HFF-Myc (cell line): ENCODE results near the gene UNC80.

Experiments
- DNase-seq: peaks from one replicate; pipeline ENCODE4 v3.0.0-alpha.2; 2011; ENCODE audit warnings: low read depth; ENCODE audit errors: extremely low read depth
- H3K4me3 ChIP-seq: replicated peaks from 2 replicates; pipeline ENCODE4 v1.5.1; 2011; ENCODE audit warnings: low read depth, mild to moderate bottlenecking, control low read depth, low read length
- CTCF ChIP-seq: IDR thresholded peaks from 2 replicates; pipeline ENCODE4 v1.5.1; 2012; ENCODE audit warnings: mild to moderate bottlenecking, low read depth, low read length, control low read depth; ENCODE audit errors: missing control alignments

Gene UNC80

GRCh38 chr2:209823484-209823883 is 51.9 kb downstream of the UNC80 start:
- TF ChIP-seq CTCF: no peak
- H3K4me3 ChIP-seq: no peak overlapping the region
- DNase-seq: no peak

- no peak for TF ChIP-seq CTCF
- DNase-seq: no peak
- no peak overlapping the region for H3K4me3 ChIP-seq
Observed at GRCh38 chr2:209824391-209824790, 52.8 kb downstream of the UNC80 start.

GRCh38 chr2:209830722-209831465 is 59.3 kb downstream of the UNC80 start:
- DNase-seq: no peak
- no peak for TF ChIP-seq CTCF
- H3K4me3 ChIP-seq: no peak overlapping the region

- TF ChIP-seq CTCF: no peak
Observed at GRCh38 chr2:209834767-209835166, 63.1 kb downstream of the UNC80 start.

GRCh38 chr2:209840434-209840833 is 68.8 kb downstream of the UNC80 start:
- DNase-seq: no peak
- TF ChIP-seq CTCF: no peak
- H3K4me3 ChIP-seq: no peak overlapping the region

More at GRCh38 chr2:209834767-209835166, 63.1 kb downstream of the UNC80 start:
- no peak overlapping the region for H3K4me3 ChIP-seq
- no peak for DNase-seq

GRCh38 chr2:209845666-209846065 is 74.0 kb downstream of the UNC80 start:
- DNase-seq: no peak
- TF ChIP-seq CTCF: no peak
- H3K4me3 ChIP-seq: no peak overlapping the region
